Natural killer cell (primary cell): Measurements from ENCODE around the gene SLC39A10. TPM values are rescaled to one million over a fixed set of nuclear protein-coding genes. Genes with fewer than 3 reads are reported as not detected.

Experiments used
- ATAC-seq, 3 donors: fragments of 150-1000 bp in 2 of 3; fragments of 200-7000 bp in 1 of 3; cut with Tn5 transposase; 1 replicate in 1 of 3; 2 replicates in 2 of 3; pipeline ENCODE4 v1.10.0; 2021; ENCODE audit warnings: mild to moderate bottlenecking in 2 of 3, moderate library complexity in 2 of 3
- DNase-seq, 2 donors: peaks; one replicate each; pipeline versions ENCODE4 v3.0.0 to v3.0.0-alpha.2; 2013 to 2021; ENCODE audit warnings: mixed read lengths in 1 of 2
- H3K27ac ChIP-seq: one replicate; pipeline ENCODE4 v1.5.1; 2013; ENCODE audit warnings: mild to moderate bottlenecking, low read length
- H3K27me3 ChIP-seq: one replicate; pipeline ENCODE4 v1.6.1; 2013; ENCODE audit warnings: low read length; ENCODE audit not compliant: control insufficient read depth, insufficient read depth
- H3K36me3 ChIP-seq: one replicate; pipeline ENCODE4 v1.6.1; 2013; ENCODE audit warnings: low read length; ENCODE audit not compliant: control insufficient read depth, insufficient read depth
- H3K4me1 ChIP-seq: one replicate; pipeline ENCODE4 v1.6.1; 2013; ENCODE audit warnings: low read length; ENCODE audit not compliant: control insufficient read depth, insufficient read depth
- H3K4me3 ChIP-seq: one replicate; pipeline ENCODE4 v1.5.1; 2013; ENCODE audit warnings: low read length
- H3K9me3 ChIP-seq: one replicate; pipeline ENCODE4 v1.6.1; 2013; ENCODE audit warnings: low read length; ENCODE audit not compliant: control insufficient read depth, insufficient read depth
- H3K27ac Mint-ChIP-seq, 2 donors: one replicate each; pipeline ENCODE4 v1.8.0; 2022; ENCODE audit warnings: mild to moderate bottlenecking in 2 of 2, mixed read lengths in 2 of 2, moderate library complexity in 1 of 2
- H3K27me3 Mint-ChIP-seq, 2 donors: one replicate each; pipeline ENCODE4 v1.8.0; 2022; ENCODE audit warnings: low read depth in 2 of 2, mixed read lengths in 2 of 2
- H3K36me3 Mint-ChIP-seq: one replicate; pipeline ENCODE4 v1.8.0; 2022; ENCODE audit warnings: mixed read lengths
- H3K4me1 Mint-ChIP-seq, 2 donors: one replicate each; pipeline ENCODE4 v1.8.0; 2022; ENCODE audit warnings: mixed read lengths in 2 of 2
- H3K4me3 Mint-ChIP-seq: one replicate; pipeline ENCODE4 v1.8.0; 2022; ENCODE audit warnings: mild to moderate bottlenecking, moderate library complexity, mixed read lengths
- H3K9me3 Mint-ChIP-seq, 2 donors: one replicate each; pipeline ENCODE4 v1.8.0; 2022; ENCODE audit warnings: mixed read lengths in 2 of 2
- CTCF ChIP-seq: fragments of 200-600 bp; IDR thresholded peaks from one replicate; pipeline ENCODE4 v1.8.0; 2022; ENCODE audit warnings: antibody characterized with exemption
- WGBS: methylation state at CpG from one replicate; pipeline ENCODE4 v1.1.7; 2013; ENCODE audit warnings: missing lambda C conversion rate; ENCODE audit not compliant: insufficient coverage; 5-methylcytosine and 5-hydroxymethylcytosine counted together
- intact Hi-C: fragments of 100-400 bp; cut with micrococcal nuclease; formaldehyde crosslinking; loops from one replicate; pipeline ENCODE4 v1.14.2; 2022
- total RNA-seq, 4 donors: library from RNA; stranded (reverse); fragments of 120-200 nt in 1 of 4; gene quantifications; one replicate each; pipeline versions ENCODE4 v1.2.3 to v1.2.4, GENCODE V29; 2013 to 2022

SLC39A10 gene
- total RNA-seq, 3 donors from 2014 or later (not counting 1 experiment from before 2014, with no cell fraction given), result 56.5 to 69.6 (median 58.5) TPM

- Mint-ChIP-seq H3K27ac (no peak overlapping the region), H3K36me3 (peaks cover 14% of the 10 kb centered on the region), H3K9me3 (no peaks in the 10 kb centered on the region), H3K4me3 (no peak overlapping the region), H3K4me1 (peaks cover 12 to 17% of the 10 kb centered on the region in 2 donors), H3K27me3 (no peaks in the 10 kb centered on the region)
- Histone ChIP-seq H3K36me3 (peaks cover 67% of the 10 kb centered on the region), H3K27ac (no peak overlapping the region), H3K9me3 (no peaks in the 10 kb centered on the region), H3K4me1 (no peaks in the 10 kb centered on the region), H3K27me3 (no peaks in the 10 kb centered on the region), H3K4me3 (no peak overlapping the region)
- WGBS, result 90% methylated on average over 2 of the region's 4 CpGs
- TF ChIP-seq CTCF, result no peak
- intact Hi-C loops, result no loop called here
- DNase-seq, result no peak
- no peak for ATAC-seq
These were observed 59.4 kb downstream of the SLC39A10 start for GRCh38 chr2:195716466-195716865.

GRCh38 chr2:195721042-195721441 is 64.0 kb downstream of the SLC39A10 start:
- Mint-ChIP-seq H3K36me3 (peaks cover 26% of the 10 kb centered on the region), H3K9me3 (no peaks in the 10 kb centered on the region), H3K4me1 (peaks cover 21 to 24% of the 10 kb centered on the region in 2 donors), H3K27ac (no peak overlapping the region), H3K27me3 (no peaks in the 10 kb centered on the region), H3K4me3 (no peak overlapping the region)
- no peak for TF ChIP-seq CTCF
- no peaks in the 10 kb centered on the region for H3K4me1 ChIP-seq
- no peaks in the 10 kb centered on the region for H3K27me3 ChIP-seq
- H3K27ac ChIP-seq, result no peak overlapping the region
- intact Hi-C loops, result no loop called here
- no peaks in the 10 kb centered on the region for H3K9me3 ChIP-seq
- no peak overlapping the region for H3K4me3 ChIP-seq
- ATAC-seq (no peak), DNase-seq (no peak)
- 100% methylated on average over 1 of the region's 2 CpGs for WGBS
- peaks cover 69% of the 10 kb centered on the region for H3K36me3 ChIP-seq

- no peaks in the 10 kb centered on the region for H3K9me3 ChIP-seq
- Mint-ChIP-seq H3K27me3 (no peaks in the 10 kb centered on the region), H3K36me3 (peaks cover 19% of the 10 kb centered on the region), H3K27ac (no peak overlapping the region), H3K4me3 (no peak overlapping the region), H3K4me1 (peaks cover 20 to 21% of the 10 kb centered on the region in 2 donors), H3K9me3 (no peaks in the 10 kb centered on the region)
- no peak overlapping the region for H3K27ac ChIP-seq
- DNase-seq (no peak), ATAC-seq (no peak)
- H3K4me1 ChIP-seq, result no peaks in the 10 kb centered on the region
- H3K27me3 ChIP-seq, result no peaks in the 10 kb centered on the region
- intact Hi-C loops, result no loop called here
- no peak for TF ChIP-seq CTCF
- 100% methylated on average over 1 of the region's 1 CpG for WGBS
- H3K36me3 ChIP-seq, result peaks cover 58% of the 10 kb centered on the region
- H3K4me3 ChIP-seq, result no peak overlapping the region
These were observed 65.0 kb downstream of the SLC39A10 start for GRCh38 chr2:195722075-195722474.

GRCh38 chr2:195727106-195727505 is 70.1 kb downstream of the SLC39A10 start:
- Histone ChIP-seq H3K9me3 (no peaks in the 10 kb centered on the region), H3K27me3 (no peaks in the 10 kb centered on the region), H3K4me1 (no peaks in the 10 kb centered on the region), H3K4me3 (no peak overlapping the region), H3K36me3 (peaks cover 53% of the 10 kb centered on the region), H3K27ac (no peak overlapping the region)
- 100% methylated on average over 3 of the region's 4 CpGs for WGBS
- intact Hi-C loops, result no loop called here
- Mint-ChIP-seq H3K36me3 (peaks cover 40% of the 10 kb centered on the region), H3K4me1 (peaks cover 18 to 25% of the 10 kb centered on the region in 2 donors), H3K27me3 (no peaks in the 10 kb centered on the region), H3K4me3 (no peak overlapping the region), H3K9me3 (no peaks in the 10 kb centered on the region), H3K27ac (no peak overlapping the region)
- ATAC-seq (no peak), DNase-seq (no peak)
- TF ChIP-seq CTCF, result no peak
